HG03095 (cell line): ENCODE data around the gene CYP2F1.
"Not testable (repeated sequence)": the region's sequence is repeated elsewhere in the genome, so short reads cannot be mapped to it uniquely, and the experiment has no call there.

Experiments
- ATAC-seq: cut with Tn5 transposase; IDR thresholded peaks from one replicate; pipeline ENCODE4 v1.9.1; 2021; ENCODE audit warnings: moderate library complexity; ENCODE audit not compliant: unreplicated experiment

Gene CYP2F1

DNA sequence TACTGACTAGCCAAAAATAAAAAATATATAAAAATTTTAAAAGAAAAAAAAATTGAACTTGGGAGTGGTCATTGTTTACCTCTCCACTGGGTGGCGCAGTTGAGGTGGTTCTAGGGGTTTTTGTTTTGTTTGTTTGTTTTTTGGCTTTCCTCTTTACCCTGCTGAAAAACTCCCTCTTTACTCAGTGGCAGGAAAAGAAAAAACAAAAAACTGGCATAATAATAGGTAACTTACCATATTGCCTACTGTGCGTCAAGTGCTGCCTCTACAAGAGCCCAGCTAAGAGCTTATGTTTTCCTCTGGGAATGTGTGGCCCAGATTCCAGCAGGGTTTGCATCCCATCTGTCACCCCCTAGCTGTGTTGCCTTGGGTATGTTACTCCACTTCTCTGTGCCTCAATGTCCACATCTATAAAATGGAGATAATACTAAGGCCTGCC lies 12.6 kb downstream of the CYP2F1 start:
- not testable (repeated sequence) for ATAC-seq

DNA sequence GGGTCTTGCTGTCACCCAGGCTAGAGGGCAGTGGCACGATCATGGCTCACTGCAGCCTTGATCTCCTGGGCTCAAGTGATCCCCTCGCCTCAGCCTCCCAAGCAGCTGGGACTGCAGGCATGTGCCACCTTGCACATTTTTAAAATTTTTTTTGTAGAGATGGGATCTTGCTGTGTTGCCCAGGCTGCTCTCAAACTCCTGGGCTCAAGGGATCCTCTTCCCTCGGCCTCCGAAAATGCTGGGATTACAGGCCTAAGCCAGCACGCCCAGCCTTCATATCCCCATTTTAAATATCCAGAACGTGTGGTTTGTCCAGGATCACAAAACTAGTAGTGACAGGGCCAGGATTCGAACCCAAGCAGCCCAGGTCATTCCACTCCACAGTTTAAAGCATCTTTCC lies 13.1 kb downstream of the CYP2F1 start:
- ATAC-seq, result not testable (repeated sequence)

DNA sequence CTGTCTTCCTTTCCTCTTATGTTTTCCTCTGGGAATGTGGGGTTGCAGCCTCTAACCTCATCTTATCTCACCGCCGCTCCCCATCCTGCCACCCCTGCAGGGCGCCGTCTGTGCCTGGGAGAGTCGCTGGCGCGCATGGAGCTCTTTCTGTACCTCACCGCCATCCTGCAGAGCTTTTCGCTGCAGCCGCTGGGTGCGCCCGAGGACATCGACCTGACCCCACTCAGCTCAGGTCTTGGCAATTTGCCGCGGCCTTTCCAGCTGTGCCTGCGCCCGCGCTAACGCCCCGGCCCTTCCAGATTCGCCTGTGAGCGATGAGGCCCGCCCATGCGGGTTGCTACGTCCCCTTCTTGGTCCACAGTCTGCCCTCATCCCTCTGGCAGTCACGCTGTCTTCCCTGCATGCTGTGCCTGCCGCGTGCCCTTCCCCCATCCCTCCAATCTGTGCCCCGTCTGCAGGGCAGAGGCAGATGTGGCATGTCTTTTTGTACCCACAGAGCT lies 13.6 kb downstream of the CYP2F1 start:
- ATAC-seq, result not testable (repeated sequence)

DNA sequence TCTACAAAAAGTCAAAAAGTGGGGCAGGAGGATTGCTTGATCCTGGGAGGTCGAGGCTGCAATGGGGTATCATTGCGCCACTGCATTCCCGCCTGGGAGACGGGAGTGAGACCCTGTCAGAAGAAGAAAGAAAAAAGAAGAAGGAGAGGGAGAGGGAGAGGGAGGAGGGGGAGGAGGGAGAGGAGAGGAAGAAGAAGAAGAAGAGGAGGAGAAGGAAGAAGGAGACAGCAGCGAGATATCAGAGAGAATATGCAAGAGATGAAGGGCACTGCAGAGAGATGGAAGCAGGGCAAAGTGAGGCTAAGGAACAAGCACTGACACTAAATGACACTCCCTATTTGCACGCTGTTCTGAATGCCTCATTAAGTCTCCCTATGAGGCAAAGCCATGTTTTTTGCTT lies 14.5 kb downstream of the CYP2F1 start:
- ATAC-seq, result no peak

DNA sequence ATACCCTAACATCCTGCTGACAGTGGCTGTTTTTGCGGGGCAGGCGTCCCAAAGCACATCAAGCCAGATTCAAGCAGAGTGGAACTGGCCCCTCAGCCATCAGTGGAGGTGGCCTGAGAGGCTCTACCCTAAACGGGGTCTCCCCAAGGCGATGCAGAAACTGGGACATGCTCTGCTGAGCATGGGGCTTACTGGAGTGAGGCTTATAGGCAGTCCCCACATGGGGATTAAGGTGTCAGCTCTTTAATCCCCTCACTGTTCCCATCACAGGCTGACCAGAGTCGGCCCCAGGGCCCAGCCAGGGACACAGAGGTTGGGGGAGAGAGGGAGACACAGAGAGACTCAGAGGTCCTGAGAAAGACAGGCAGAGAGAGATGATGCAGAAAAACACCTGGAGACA lies 17.0 kb downstream of the CYP2F1 start:
- ATAC-seq, result no peak

DNA sequence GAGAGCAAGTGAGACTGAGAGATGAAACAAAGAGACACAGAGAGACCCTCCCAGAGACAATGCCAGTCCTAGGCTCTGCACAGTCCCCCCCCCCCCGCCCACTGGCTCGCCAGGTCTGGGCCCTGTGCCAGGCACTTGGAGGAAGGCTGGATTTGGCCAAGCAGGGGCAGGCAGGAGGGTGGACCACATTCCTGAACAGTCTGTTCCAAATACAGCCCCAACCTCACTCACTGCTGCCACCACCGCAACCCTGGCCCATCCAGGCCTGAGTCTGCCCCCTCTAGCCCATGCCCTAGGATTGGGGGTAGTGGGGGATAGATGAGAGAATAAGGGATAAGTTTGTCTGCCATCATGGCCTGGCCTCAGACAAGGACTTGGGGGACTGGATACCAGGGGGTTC lies 19.0 kb downstream of the CYP2F1 start:
- ATAC-seq, result no peak

DNA sequence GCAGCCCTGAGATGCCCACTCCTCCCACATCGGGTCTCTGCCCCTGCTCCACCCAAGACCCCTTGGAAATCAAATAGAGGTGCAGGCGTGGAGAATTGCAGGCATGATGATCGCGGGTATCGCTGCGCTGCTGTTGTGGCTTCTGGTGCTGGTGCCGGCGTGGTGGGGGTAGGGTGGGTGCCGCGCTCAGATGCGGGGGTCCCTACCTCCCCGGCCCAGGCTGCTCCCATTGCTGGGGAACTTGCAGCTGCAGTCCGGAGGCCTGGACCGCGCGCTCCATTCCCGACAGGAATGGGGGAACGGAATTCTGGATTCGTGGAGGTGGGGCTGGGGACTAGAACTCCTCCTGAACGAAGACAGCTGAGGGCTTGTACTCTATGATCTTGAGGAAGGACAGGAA lies 20.4 kb downstream of the CYP2F1 start:
- no peak for ATAC-seq

DNA sequence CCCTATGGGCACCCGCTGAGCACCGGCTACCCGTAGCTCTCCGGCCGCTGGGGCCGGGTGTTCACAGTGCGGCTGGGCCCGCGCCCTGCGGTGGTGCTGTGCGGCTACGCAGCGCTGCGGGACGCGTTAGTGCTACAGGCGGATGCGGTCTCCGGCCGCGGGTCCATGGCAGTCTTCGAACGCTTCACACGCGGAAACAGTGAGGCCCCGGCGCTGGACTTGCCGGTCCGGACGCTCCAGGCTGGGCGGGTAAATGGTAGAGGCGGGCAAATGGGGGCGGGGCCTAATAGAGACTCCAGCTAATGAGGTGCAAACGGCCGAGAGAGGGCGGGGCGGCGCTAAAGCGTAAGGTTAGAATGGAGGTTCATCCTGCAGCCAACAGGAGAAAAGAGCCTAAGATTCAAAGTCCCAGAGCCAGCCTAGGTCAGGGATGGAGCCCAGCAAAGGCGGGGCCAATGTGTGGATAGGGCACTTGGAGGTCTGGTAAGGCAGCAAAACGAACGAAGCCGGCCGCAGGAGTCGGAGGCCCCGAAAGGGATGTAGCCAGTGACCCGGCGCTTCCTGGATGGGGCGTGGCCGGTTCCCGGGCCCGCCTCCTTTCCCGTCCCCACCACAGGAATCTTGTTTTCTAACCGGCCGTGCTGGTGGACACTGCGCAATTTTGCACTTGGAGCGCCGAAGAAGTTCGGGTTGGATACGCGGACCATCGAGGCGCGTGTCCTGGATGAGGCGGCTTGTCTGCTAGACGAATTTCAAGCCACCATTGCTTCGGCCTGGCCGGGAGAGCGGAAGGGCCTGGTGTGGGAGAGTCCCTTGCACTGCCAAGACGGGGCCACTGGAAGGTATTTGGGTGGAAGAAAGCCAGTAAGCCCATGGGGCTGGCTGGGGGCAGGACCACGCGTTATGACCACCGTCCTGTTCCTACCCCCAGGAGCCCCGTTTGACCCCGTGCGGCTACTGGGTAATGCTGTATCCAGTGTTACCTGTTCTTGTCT lies 21.5 kb downstream of the CYP2F1 start:
- ATAC-seq, result not testable (repeated sequence)

DNA sequence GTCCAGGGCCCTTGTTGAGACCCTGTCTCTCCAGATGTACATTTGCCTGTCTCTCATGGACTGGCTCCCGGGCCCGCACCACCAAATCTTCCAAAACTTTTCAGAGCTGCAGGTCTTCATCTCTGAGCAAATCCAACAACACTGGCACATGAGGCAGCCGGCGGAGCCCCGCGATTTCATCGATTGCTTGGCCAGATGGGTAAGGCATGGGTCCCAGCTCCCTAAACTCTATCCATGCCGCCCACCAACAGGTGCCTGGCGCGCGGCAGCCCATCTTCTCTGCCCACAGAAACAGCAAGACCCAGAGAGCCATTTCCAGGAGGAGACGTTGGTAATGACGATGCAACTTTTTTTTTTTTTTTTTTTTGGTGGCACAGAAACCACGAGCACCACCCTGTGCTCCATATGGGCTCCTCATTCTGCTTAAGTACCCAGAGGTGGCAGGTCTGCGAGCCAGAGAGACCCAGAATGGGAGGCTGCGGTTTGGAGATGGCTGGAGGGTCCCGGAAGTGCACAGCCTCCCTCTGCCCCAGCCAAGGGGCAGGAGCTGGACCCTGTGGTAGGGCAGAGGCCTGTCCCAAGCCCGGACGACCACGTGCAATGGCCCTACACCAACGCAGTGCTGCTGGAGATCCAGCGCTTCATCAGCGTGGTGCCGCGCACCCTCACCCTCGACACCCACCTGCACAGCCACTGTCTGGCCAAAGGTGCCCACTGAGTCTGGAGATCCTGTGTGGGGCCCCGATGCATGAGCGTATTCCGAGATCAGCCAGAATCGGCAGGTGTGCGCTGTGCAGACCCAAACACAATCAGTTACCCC lies 22.6 kb downstream of the CYP2F1 start:
- ATAC-seq, result no peak

DNA sequence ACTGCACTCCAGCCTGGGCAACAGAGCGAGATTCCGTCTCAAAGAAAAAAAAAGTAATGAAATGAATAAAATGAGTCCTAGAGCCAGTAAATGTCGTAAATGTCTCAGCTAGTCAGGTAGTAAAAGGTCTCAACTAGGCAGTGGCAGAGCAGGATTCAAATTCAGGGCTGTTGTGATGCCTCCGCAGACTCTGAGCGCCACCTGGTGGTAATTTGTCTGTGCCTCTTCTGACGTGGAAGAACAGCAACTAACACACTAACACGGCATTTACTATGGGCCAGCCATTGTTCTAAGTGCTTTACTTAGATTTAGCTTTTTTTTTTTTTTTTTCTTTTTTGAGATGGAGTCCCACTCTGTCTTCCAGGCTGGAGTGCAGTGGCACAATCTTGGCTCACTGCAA lies 30.2 kb downstream of the CYP2F1 start:
- ATAC-seq, result no peak

DNA sequence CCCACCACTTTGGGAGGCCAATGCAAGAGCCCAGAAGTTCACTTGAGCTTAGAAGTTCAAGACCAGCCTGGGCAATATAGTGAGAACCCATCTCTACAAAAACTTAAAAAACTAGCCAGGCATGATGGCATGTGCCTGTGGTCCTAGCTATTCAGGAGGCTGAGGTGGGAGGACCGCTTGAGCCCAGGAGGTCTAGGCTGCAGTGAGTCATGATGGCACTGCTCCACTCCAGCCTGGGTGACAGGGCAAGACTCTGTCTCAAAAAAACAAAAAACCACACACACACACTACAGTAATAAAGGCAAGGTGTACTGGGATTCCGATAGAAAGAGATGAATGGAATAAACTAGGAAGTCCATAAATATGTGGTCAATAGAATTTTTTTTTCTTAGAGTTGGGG lies 35.6 kb downstream of the CYP2F1 start:
- ATAC-seq, result no peak

DNA sequence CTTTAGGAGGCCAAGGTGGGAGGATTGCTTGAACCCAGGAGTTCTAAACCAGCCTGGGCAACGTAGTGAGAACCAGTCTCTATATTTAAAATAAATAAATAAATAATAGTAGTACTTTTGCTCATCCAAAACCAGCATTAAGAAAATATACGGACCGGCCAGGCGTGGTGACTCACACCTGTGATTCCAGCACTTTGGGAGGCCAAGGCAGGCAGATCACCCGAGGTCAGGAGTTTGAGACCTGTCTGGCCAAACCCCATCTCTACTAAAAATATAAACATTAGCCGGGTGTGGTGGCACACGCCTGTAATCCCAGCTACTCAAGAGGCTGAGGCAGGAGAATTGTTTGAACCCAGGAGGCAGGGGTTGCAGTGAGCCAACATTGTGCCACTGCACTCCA lies 36.8 kb downstream of the CYP2F1 start:
- not testable (repeated sequence) for ATAC-seq

DNA sequence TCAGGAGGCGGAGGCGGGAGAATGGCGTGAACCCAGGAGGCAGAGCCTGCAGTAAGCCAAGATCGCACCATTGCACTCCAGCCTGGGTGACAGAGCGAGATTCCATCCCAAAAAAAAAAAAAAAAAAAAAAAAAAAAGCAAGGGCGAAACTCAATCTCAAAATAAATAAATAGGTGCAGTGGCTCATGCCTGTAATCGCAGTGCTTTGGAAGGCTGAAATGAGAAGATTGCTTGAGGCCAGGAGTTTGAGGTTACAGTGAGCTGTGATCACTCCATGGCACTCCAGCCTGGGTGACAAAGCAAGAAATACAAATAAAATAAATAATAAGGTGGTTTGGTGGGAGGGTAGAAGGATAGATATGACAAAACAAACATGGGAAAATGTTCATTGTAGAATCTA lies 39.8 kb downstream of the CYP2F1 start:
- ATAC-seq, result no peak

DNA sequence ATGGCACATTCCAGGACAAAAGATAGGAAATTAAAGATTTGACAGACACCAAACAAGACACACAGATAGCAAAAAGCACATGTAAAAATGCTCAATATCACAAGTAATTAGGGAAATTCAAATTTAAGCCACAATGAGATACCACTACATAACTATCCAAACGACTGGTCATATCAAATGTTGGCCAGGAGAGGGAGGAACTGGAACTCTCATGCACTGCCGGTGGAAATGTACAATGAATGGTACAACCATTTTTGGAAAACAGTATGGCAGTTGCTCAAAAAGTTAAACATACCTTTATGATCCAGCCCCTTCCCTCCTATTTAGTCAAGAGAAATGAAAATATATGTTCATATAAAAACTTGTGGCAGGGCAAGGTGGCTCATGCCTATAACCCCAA lies 42.0 kb downstream of the CYP2F1 start:
- no peak for ATAC-seq

DNA sequence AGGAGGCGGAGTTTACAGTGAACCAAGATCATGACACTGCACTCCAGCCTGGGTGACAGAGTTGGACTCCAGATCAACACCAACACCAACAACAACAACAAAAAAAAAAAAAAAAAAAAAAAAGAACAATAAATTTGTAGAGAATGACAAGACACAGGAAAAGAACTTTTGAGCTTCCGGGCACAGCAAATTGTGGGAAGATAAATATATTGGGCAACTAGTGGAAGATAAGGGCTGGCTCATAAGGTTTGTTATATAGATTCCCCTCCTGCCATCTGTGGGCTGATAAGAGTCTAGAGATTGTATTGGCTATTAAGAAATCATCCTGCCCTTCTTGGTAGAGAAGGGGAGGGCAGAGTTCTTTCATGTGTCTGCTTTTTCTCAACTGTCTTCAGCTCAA lies 45.6 kb downstream of the CYP2F1 start:
- ATAC-seq, result no peak

DNA sequence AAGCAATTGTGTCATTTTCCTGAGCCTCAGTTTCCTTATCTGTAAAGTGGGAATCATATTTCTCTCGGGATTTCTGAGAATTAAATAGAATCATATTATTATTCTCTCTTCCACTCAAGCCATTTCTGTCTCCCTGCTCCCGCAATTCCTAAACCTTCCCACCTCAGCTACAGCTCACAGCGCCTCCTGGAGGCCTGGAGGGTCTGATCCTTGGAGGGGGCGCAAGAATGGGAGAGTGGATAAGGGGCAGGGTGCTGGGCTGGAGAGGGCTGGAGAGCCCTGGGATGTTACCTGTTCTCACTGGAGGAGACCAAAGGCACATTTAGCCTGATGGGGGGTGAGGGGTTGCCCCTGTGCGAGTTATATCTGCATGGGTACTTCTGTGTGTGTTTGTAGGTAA lies 47.7 kb downstream of the CYP2F1 start:
- no peak for ATAC-seq

DNA sequence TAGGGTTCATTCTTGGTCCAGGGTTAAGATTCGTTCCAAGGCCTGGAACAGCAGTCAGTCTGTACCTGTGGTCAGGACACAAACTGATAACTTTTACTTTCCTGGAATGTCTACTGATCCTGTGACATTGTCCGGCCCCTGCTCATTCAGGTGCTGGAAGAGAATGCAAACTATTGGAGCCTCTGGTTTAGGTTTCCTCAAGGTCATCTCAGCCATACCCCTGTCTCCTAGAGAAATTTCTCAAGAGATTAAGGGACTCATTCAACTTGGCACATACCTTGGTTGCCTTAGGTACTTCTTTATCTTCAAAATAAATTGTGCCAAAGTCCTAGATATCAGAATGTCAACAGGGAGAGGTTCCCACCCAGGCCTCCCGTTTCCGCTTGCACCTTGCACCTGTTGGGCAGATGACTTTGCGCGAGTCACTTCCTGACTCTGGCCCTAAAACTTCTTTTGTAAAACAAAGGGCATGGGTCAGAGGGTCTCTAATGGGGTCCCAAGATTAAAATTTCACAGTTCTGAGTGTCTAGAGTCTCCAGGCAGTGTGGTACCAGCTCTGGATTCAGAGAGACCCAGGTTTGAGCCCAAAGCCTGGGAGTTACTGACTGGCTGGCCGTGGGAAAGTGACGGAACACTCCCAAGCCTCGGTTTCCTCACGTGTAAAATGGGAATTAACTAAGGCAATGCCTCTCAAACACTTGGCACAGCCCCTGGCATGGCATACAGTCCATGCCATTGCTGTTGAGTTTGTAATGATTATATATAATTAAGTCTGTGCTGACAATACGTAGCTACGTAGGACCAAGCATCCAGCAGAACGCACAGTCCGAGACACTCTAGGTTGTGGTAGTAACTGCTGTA lies 52.9 kb downstream of the CYP2F1 start:
- ATAC-seq, result no peak

DNA sequence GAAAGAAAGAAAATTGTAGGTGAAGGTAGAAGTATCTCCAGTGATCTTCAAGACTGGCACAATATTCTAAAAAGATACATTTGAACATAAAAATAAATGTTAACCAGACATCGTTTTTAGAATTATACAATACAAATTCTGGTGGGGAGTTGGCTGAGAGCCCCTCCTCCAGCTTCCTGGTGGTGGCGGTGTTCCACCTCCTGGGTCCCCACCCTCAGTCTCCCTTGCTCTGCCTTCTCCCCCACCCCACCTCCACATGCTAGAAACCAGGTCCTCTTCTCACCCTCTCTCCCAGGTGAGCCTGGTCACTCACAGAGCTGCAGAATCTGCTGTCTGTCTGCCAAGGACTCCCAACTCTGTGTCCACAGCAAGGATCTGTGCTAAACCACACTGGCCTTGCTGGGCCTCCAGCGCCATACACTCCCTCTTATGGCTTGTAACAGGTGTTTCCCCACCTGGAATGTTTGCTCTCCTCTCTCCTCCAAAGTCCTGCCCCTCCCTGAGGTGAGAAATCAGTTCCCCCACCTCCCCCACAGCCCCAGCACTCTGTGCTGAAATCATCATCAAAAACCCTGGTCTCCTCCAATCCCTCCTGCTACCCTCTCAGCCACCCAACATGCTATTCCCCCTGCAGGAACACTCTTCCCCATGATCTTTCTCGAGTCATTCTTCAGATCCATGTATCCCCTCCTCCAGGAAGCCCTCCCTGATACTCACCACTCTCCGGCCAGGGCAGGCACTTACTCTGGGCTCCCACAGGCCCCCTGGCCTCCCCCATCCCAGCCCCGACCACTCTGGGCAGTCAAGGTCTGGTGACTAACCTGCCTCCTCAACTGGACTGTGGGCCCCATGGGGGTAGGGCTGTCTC lies 58.3 kb downstream of the CYP2F1 start:
- no peak for ATAC-seq

DNA sequence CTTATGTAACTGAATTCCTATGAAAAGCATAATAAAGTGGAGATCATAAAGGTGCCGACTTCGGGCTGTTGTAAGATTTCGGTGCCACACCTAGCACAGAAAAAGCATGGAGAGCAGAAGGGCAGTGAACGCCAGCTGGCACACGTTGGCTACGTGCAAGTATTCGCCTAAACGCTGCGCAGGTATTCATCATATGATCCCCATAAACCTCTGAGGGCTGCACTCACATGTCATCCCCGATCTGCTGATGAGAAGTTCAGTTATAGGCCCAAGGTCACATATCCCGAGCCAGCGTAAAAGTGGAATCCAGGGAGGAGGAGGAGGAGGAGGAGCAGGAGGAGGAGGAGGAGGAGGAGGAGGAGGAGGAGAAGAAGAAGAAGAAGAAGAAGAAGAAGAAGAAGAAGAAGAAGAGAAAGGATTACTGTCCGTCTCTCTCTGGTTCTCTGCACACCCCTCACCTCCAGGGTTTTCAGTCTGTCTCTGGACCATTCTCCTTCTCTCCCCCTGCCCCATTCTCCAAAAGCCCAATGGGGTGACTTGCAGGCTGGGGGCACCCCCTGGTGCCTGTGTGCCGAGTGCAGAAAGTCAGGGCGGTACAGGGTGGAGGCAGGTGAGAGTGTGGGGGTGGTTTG lies 60.2 kb downstream of the CYP2F1 start:
- no peak for ATAC-seq
